OCI-LY7 (cell line): ENCODE results near the gene CCDC89. TPM values are rescaled to one million over a fixed set of nuclear protein-coding genes. Genes with fewer than 3 reads are reported as not detected.

Source experiments
- BruUV-seq: library from RNA; stranded (reverse); fragments of 400-500 nt; replicated peaks from 2 replicates; lab custom pipeline; 2021; lab: Mats Ljungman, UMichigan
- CTCF ChIA-PET: fragments of 300-600 bp; sonication (Branson Sonifier 250); formaldehyde crosslinking; loops from one replicate; lab custom pipeline; 2022; ENCODE audit warnings: antibody characterized with exemption; ENCODE audit not compliant: unreplicated experiment; lab: Charles Lee
- POLR2A ChIA-PET: fragments of 300-600 bp; sonication (Branson Sonifier 250); formaldehyde crosslinking; loops from one replicate; lab custom pipeline; 2022; ENCODE audit warnings: antibody characterized with exemption; lab: Charles Lee
- DNase-seq: peaks from one replicate; pipeline ENCODE4 v3.0.0-alpha.2; 2015; ENCODE audit warnings: low spot score
- H2AFZ ChIP-seq: fragments of 200-600 bp; sonication (generic), shearing (Covaris generic); 2 replicates; pipeline ENCODE4 v1.6.1; 2014; ENCODE audit warnings: mild to moderate bottlenecking, antibody characterized with exemption, low read length, moderate library complexity
- H3K27ac ChIP-seq: fragments of 200-600 bp; sonication (generic); 2 replicates; pipeline ENCODE4 v1.5.1; 2014; ENCODE audit warnings: mixed run types, low read depth, mild to moderate bottlenecking, moderate library complexity, low read length, inconsistent platforms; ENCODE audit not compliant: poor library complexity, severe bottlenecking
- H3K36me3 ChIP-seq: fragments of 200-600 bp; sonication (generic); 2 replicates; pipeline ENCODE4 v1.6.1; 2014; ENCODE audit warnings: mild to moderate bottlenecking, antibody characterized with exemption, low read length, moderate library complexity, mixed read lengths; ENCODE audit not compliant: insufficient read depth
- H3K4me1 ChIP-seq: fragments of 200-600 bp; sonication (generic); 2 replicates; pipeline ENCODE4 v1.5.1; 2014; ENCODE audit warnings: mild to moderate bottlenecking, low read length; ENCODE audit not compliant: insufficient read depth, poor library complexity, severe bottlenecking
- H3K4me2 ChIP-seq: fragments of 200-600 bp; sonication (generic); 2 replicates; pipeline ENCODE4 v1.6.1; 2014; ENCODE audit warnings: mild to moderate bottlenecking, low read length
- H3K4me3 ChIP-seq: fragments of 200-600 bp; sonication (generic); 2 replicates; pipeline ENCODE4 v1.5.1; 2014; ENCODE audit warnings: mild to moderate bottlenecking, low read depth, low read length; ENCODE audit not compliant: poor library complexity, severe bottlenecking
- H3K79me2 ChIP-seq: fragments of 200-600 bp; sonication (generic); 2 replicates; pipeline ENCODE4 v1.6.1; 2016; ENCODE audit warnings: low read depth, mild to moderate bottlenecking, low read length, moderate library complexity, mixed read lengths; ENCODE audit not compliant: insufficient read depth
- H3K9me2 ChIP-seq: fragments of 200-600 bp; sonication (generic); 2 replicates; pipeline ENCODE4 v1.6.1; 2016; ENCODE audit warnings: mild to moderate bottlenecking, low read length, mixed read lengths; ENCODE audit not compliant: insufficient read depth
- H3K9me3 ChIP-seq: fragments of 200-600 bp; sonication (generic); 2 replicates; pipeline ENCODE4 v1.6.1; 2014; ENCODE audit warnings: mild to moderate bottlenecking, mixed run types, low read length, mixed read lengths
- H4K20me1 ChIP-seq: fragments of 200-600 bp; sonication (generic); 2 replicates; pipeline ENCODE4 v1.6.1; 2014; ENCODE audit warnings: mild to moderate bottlenecking, antibody characterized with exemption, low read length, moderate library complexity, mixed read lengths; ENCODE audit not compliant: insufficient read depth
- CTCF ChIP-seq: fragments of 200-600 bp; sonication (generic); conservative IDR thresholded peaks from 2 replicates; pipeline ENCODE4 v1.5.1; 2014; ENCODE audit warnings: mild to moderate bottlenecking, antibody characterized with exemption, low read length, moderate library complexity, mixed read lengths
- EZH2phosphoT487 ChIP-seq: fragments of 200-600 bp; sonication (generic); IDR thresholded peaks from 2 replicates; pipeline ENCODE4 v1.6.1; 2018; ENCODE audit warnings: low read depth, borderline replicate concordance, mild to moderate bottlenecking, mixed run types, antibody characterized with exemption, low read length, moderate library complexity, mixed read lengths
- intact Hi-C: fragments of 100-400 bp; cut with micrococcal nuclease; formaldehyde crosslinking; loops from one replicate; pipeline ENCODE4 v1.10.0; 2022; ENCODE audit not compliant: unreplicated experiment
- total RNA-seq, 2 experiments: library from RNA; depleted of rRNA in 1 of 2; stranded (reverse); fragments of >200 nt in 1 of 2; shearing (Covaris generic) in 1 of 2; gene quantifications; 2 replicates each; pipeline ENCODE4 v1.2.3, GENCODE V29; 2014 to 2022

CCDC89 gene
- total RNA-seq, 2 experiments from 2014 or later, result 0.23 TPM; not detected in 1

- peaks cover 42% of the 10 kb centered on the region; the same call in 1 of the 2 replicates for H3K79me2 ChIP-seq
- DNase-seq, result no peak
- TF ChIP-seq EZH2phosphoT487 (no peak), CTCF (no peak)
- no peaks in the 10 kb centered on the region for H3K9me2 ChIP-seq
- no TSS peak for BruUV-seq
- peaks cover 23% of the 10 kb centered on the region for H3K4me1 ChIP-seq
- no peak overlapping the region for H3K4me2 ChIP-seq
- no peak overlapping the region for H3K27ac ChIP-seq
- no peak overlapping the region for H3K4me3 ChIP-seq
- H4K20me1 ChIP-seq, result peaks cover 15% of the 10 kb centered on the region; the same call in 1 of the 2 replicates
- no peak overlapping the region for H2AFZ ChIP-seq
- intact Hi-C loops, result no loop called here
- POLR2A ChIA-PET, result interaction anchor here (0.7 to 7.4 kb wide), 3 partner anchors 8 to 27 kb away, joined by 3 to 94 read pairs (median 3); no protein-coding TSS in a partner anchor
- H3K36me3 ChIP-seq, result peaks cover 46% of the 10 kb centered on the region
- no peaks in the 10 kb centered on the region for H3K9me3 ChIP-seq
- CTCF ChIA-PET, result no interaction called here
Observed at GRCh38 chr11:85651118-85651517, 34.9 kb downstream of the CCDC89 start.

- Histone ChIP-seq H3K27ac (peak within 1 kb of the TSS; percentile 72), H3K9me3 (no peaks in the 10 kb centered on the region; the same call in 1 of the 2 replicates), H2AFZ (peak within 1 kb of the TSS; percentile 86), H3K4me2 (peak within 1 kb of the TSS; percentile 82), H3K79me2 (peaks cover 30% of the 10 kb centered on the region; the same call in 1 of the 2 replicates), H3K36me3 (peaks cover 19% of the 10 kb centered on the region; the same call in 1 of the 2 replicates), H3K4me3 (peak within 1 kb of the TSS; percentile 74), H3K4me1 (peaks cover 33% of the 10 kb centered on the region), H3K9me2 (no peaks in the 10 kb centered on the region), H4K20me1 (no peaks in the 10 kb centered on the region)
- ChIA-PET POLR2A (interaction anchor here (0.7 to 7.4 kb wide), 13 partner anchors 11 to 653 kb away, joined by 3 to 94 read pairs (median 4); partner anchors contain the start of genes CREBZF, DLG2 and TMEM126B), CTCF (interaction anchor here (0.6 to 1.6 kb wide), 6 partner anchors 8 to 20 kb away, joined by 3 to 5 read pairs (median 4); partner anchors contain the start of genes DLG2 and TMEM126B)
- TF ChIP-seq EZH2phosphoT487 (no peak), CTCF (no peak)
- DNase-seq, result peak; percentile 91
- BruUV-seq, result no TSS peak
- intact Hi-C loops, result loop anchor here (1.0 to 5.0 kb wide), 3 partner anchors 16 to 420 kb away; partner anchors contain the start of gene PICALM
Observed at GRCh38 chr11:85647604-85648299, 38.2 kb downstream of the CCDC89 start, which contains the start of gene TMEM126A. Gene TMEM126A, plus strand, starts transcription at chr11:85647967. Its CDS starts 2,289 bp downstream, at chr11:85650256.
